Gastrocnemius medialis (tissue), 4 donors: ENCODE data around the gene DLD. TPM values are rescaled to one million over a fixed set of nuclear protein-coding genes. Genes with fewer than 3 reads are reported as not detected.
"Not testable (repeated sequence)": the region's sequence is repeated elsewhere in the genome, so short reads cannot be mapped to it uniquely, and the experiment has no call there.

ENCODE experiments used
- ATAC-seq, 2 donors: fragments of 150-250 bp; one replicate each; pipeline ENCODE4 v1.9.1; 2016
- DNase-seq, 2 donors: peaks; one replicate each; pipeline ENCODE4 v3.0.0-alpha.2; 2019
- H3K27ac ChIP-seq, 4 donors: fragments of 200-600 bp; sonication (generic); 1 replicate in 1 of 4; 2 replicates in 3 of 4; pipeline ENCODE4 v1.5.1; 2016 to 2018; ENCODE audit warnings: mild to moderate bottlenecking in 2 of 4, moderate library complexity in 1 of 4
- H3K27me3 ChIP-seq, 3 donors: fragments of 200-600 bp; sonication (generic) in 2 of 3; 1 replicate in 1 of 3; 2 replicates in 2 of 3; pipeline versions ENCODE4 v1.5.1 to v1.6.0; 2016 to 2019; ENCODE audit warnings: mild to moderate bottlenecking in 1 of 3, moderate library complexity in 1 of 3
- H3K36me3 ChIP-seq, 2 donors: fragments of 200-600 bp; sonication (generic) in 1 of 2; one replicate each; pipeline ENCODE4 v1.5.1; 2017 to 2018
- H3K4me1 ChIP-seq, 2 donors: fragments of 200-600 bp; sonication (generic) in 1 of 2; one replicate each; pipeline ENCODE4 v1.5.1; 2016 to 2017; ENCODE audit warnings: mild to moderate bottlenecking in 2 of 2
- H3K4me3 ChIP-seq, 4 donors: fragments of 200-600 bp; sonication (generic) in 3 of 4; 1 replicate in 1 of 4; 2 replicates in 3 of 4; pipeline ENCODE4 v1.5.1; 2016 to 2019; ENCODE audit warnings: mild to moderate bottlenecking in 2 of 4
- H3K9me3 ChIP-seq, 3 donors: fragments of 200-600 bp; sonication (generic) in 2 of 3; 1 replicate in 1 of 3; 2 replicates in 2 of 3; pipeline ENCODE4 v1.5.1; 2016 to 2019
- CTCF ChIP-seq, 5 experiments: fragments of 450-650 bp in 3 of 5; fragments of 200-600 bp in 2 of 5; sonication (generic) in 2 of 5; IDR thresholded peaks in 4 of 5; conservative IDR thresholded peaks in 1 of 5; 1 replicate in 4 of 5; 2 replicates in 1 of 5; pipeline ENCODE4 v1.5.1; 2016 to 2019; ENCODE audit warnings: antibody characterized with exemption in 5 of 5, mild to moderate bottlenecking in 3 of 5, moderate library complexity in 3 of 5
- POLR2A ChIP-seq, 2 donors: fragments of 450-650 bp; IDR thresholded peaks; one replicate each; pipeline ENCODE4 v1.6.1; 2017; ENCODE audit warnings: antibody characterized with exemption in 2 of 2, mild to moderate bottlenecking in 2 of 2, moderate library complexity in 2 of 2
- in situ Hi-C, 4 donors: fragments of 200-750 bp; cut with MboI; loops; one replicate each; pipeline versions ENCODE4 v1.15.0 to v1.8.0; 2017; ENCODE audit warnings: low sequenced_read_pairs in 4 of 4
- intact Hi-C: fragments of 100-400 bp; cut with DNase I; formaldehyde crosslinking; loops from one replicate; pipeline ENCODE4 v1.15.1; 2023; ENCODE audit warnings: low total_unique reads
- total RNA-seq, 4 donors: library from RNA; depleted of rRNA; stranded (reverse); fragments of >200 nt; gene quantifications; one replicate each; pipeline versions ENCODE4 v1.1.0 to v1.2.3, GENCODE V29; 2016

The DLD gene
- total RNA-seq, 4 donors from 2014 or later, result 110 to 157 (median 146) TPM

- Histone ChIP-seq H3K4me3 (no peak overlapping the region), H3K27ac (no peak overlapping the region), H3K36me3 (no peaks in the 10 kb centered on the region), H3K9me3 (no peaks in the 10 kb centered on the region), H3K4me1 (no peaks in the 10 kb centered on the region), H3K27me3 (no peaks in the 10 kb centered on the region)
- no peak for TF ChIP-seq CTCF (IDR thresholded peaks at IDR 0.05 in 4 of 5, conservative IDR thresholded peaks at IDR 0.05 in 1 of 5)
- no peak for TF ChIP-seq POLR2A (IDR thresholded peaks at IDR 0.05)
- no peak for DNase-seq
- intact Hi-C loops (no loop called here), in situ Hi-C loops (loop anchor here in 3 of 4 donors (25.0 kb wide), 4 partner anchors 295 to 720 kb away; partner anchors contain the start of genes BCAP29 (in 2 of the 3), GPR22 (in 1 of the 3) and HBP1 (in 1 of the 3))
- ATAC-seq, result no peak
Observed at GRCh38 chr7:107882766-107883165, 8.2 kb upstream of the DLD start.

GRCh38 chr7:107884066-107884818 lies 6.7 kb upstream of the DLD start:
- in situ Hi-C loops (loop anchor here in 3 of 4 donors (25.0 kb wide), 4 partner anchors 297 to 722 kb away; partner anchors contain the start of genes BCAP29 (in 2 of the 3), GPR22 (in 1 of the 3) and HBP1 (in 1 of the 3)), intact Hi-C loops (no loop called here)
- no peak overlapping the region for H3K27ac ChIP-seq
- no peaks in the 10 kb centered on the region for H3K9me3 ChIP-seq
- no peaks in the 10 kb centered on the region for H3K36me3 ChIP-seq
- no peaks in the 10 kb centered on the region for H3K4me1 ChIP-seq
- ATAC-seq (no peak), DNase-seq (no peak)
- no peak overlapping the region for H3K4me3 ChIP-seq
- no peaks in the 10 kb centered on the region for H3K27me3 ChIP-seq
- TF ChIP-seq POLR2A (IDR thresholded peaks at IDR 0.05) (no peak), CTCF (IDR thresholded peaks at IDR 0.05 in 4 of 5, conservative IDR thresholded peaks at IDR 0.05 in 1 of 5) (no peak)

GRCh38 chr7:107887827-107888226 lies 3.2 kb upstream of the DLD start:
- H3K27ac ChIP-seq, H3K9me3 ChIP-seq, intact Hi-C loops, DNase-seq, H3K36me3 ChIP-seq, ATAC-seq, H3K27me3 ChIP-seq, H3K4me3 ChIP-seq: not testable (repeated sequence)
- in situ Hi-C loops, result loop anchor here in 3 of 4 donors (25.0 kb wide), 4 partner anchors 301 to 726 kb away; partner anchors contain the start of genes BCAP29 (in 2 of the 3), GPR22 (in 1 of the 3) and HBP1 (in 1 of the 3)
- peaks cover 16 to 18% of the 10 kb centered on the region in 2 donors for H3K4me1 ChIP-seq

GRCh38 chr7:107889992-107890391 lies 991 bp upstream of the DLD start:
- TF ChIP-seq POLR2A (IDR thresholded peaks at IDR 0.05) (no peak), CTCF (IDR thresholded peaks at IDR 0.05 in 4 of 5, conservative IDR thresholded peaks at IDR 0.05 in 1 of 5) (no peak)
- H3K4me3 ChIP-seq, result peak overlapping the region in 1 of 4 donors; percentile 85
- H3K27ac ChIP-seq, result peak overlapping the region; percentile 93 to 98 (median 96)
- in situ Hi-C loops (loop anchor here in 3 of 4 donors (25.0 kb wide), 4 partner anchors 303 to 728 kb away; partner anchors contain the start of genes BCAP29 (in 2 of the 3), GPR22 (in 1 of the 3) and HBP1 (in 1 of the 3)), intact Hi-C loops (loop anchor here (5.0 to 10.0 kb wide), 4 partner anchors 85 to 1605 kb away; partner anchors contain the start of genes BCAP29, HBP1 and NAMPT)
- H3K27me3 ChIP-seq, result no peaks in the 10 kb centered on the region
- no peaks in the 10 kb centered on the region for H3K9me3 ChIP-seq
- H3K4me1 ChIP-seq, result peaks cover 36 to 38% of the 10 kb centered on the region in 2 donors
- no peak for DNase-seq
- peaks cover 0 to 4% of the 10 kb centered on the region in 2 donors for H3K36me3 ChIP-seq
- no peak for ATAC-seq

- TF ChIP-seq POLR2A (IDR thresholded peaks at IDR 0.05) (no peak), CTCF (IDR thresholded peaks at IDR 0.05 in 4 of 5, conservative IDR thresholded peaks at IDR 0.05 in 1 of 5) (no peak)
- peaks cover 0 to 4% of the 10 kb centered on the region in 2 donors for H3K36me3 ChIP-seq
- in situ Hi-C loops (loop anchor here in 3 of 4 donors (25.0 kb wide), 4 partner anchors 303 to 728 kb away; partner anchors contain the start of genes BCAP29 (in 2 of the 3), GPR22 (in 1 of the 3) and HBP1 (in 1 of the 3)), intact Hi-C loops (loop anchor here (5.0 to 10.0 kb wide), 4 partner anchors 84 to 1606 kb away; partner anchors contain the start of genes BCAP29, HBP1 and NAMPT)
- H3K27me3 ChIP-seq, result no peaks in the 10 kb centered on the region
- peak overlapping the region; percentile 93 to 98 (median 96) for H3K27ac ChIP-seq
- H3K9me3 ChIP-seq, result no peaks in the 10 kb centered on the region
- ATAC-seq, result peak; percentile 21 to 33
- H3K4me1 ChIP-seq, result peaks cover 36 to 38% of the 10 kb centered on the region in 2 donors
- peak overlapping the region; percentile 68 to 90 (median 84) for H3K4me3 ChIP-seq
- DNase-seq, result no peak
Observed at GRCh38 chr7:107890493-107890961, 456 bp upstream of the DLD start.
